HCT116 (cell line): ENCODE measurements around the gene ZEB2.

Source experiments
- CEBPB ChIP-seq: IDR thresholded peaks from 2 replicates; pipeline ENCODE4 v1.6.1; 2012; ENCODE audit warnings: low read depth
- ELF1 ChIP-seq: IDR thresholded peaks from 2 replicates; pipeline ENCODE4 v1.6.1; 2012; ENCODE audit warnings: low read depth, borderline replicate concordance
- RAD21 ChIP-seq: IDR thresholded peaks from 2 replicates; pipeline ENCODE4 v1.6.1; 2012; ENCODE audit warnings: low read depth, mild to moderate bottlenecking
- SRF ChIP-seq: IDR thresholded peaks from 2 replicates; pipeline ENCODE4 v1.6.1; 2012; ENCODE audit warnings: low read depth
- TF ChIP-seq, protein P1 (sequence below), 3 experiments: fragments of 200-600 bp in 1 of 3; sonication (generic) in 1 of 3; IDR thresholded peaks in 2 of 3; conservative IDR thresholded peaks in 1 of 3; 2 replicates each; pipeline ENCODE4 v1.5.1; 2012 to 2017; ENCODE audit warnings: low read depth in 2 of 3, low read length in 2 of 3, antibody characterized with exemption in 1 of 3, borderline replicate concordance in 1 of 3, control low read depth in 1 of 3, mild to moderate bottlenecking in 1 of 3, mixed read lengths in 1 of 3, mixed run types in 1 of 3, moderate library complexity in 1 of 3; ENCODE audit not compliant: insufficient read depth in 1 of 3

GRCh38 chr2:144481109-144481508, 38.8 kb downstream of the ZEB2 start:
- TF ChIP-seq SRF (no peak), CEBPB (no peak), RAD21 (no peak), ELF1 (no peak)
- TF ChIP-seq, protein P1, sequence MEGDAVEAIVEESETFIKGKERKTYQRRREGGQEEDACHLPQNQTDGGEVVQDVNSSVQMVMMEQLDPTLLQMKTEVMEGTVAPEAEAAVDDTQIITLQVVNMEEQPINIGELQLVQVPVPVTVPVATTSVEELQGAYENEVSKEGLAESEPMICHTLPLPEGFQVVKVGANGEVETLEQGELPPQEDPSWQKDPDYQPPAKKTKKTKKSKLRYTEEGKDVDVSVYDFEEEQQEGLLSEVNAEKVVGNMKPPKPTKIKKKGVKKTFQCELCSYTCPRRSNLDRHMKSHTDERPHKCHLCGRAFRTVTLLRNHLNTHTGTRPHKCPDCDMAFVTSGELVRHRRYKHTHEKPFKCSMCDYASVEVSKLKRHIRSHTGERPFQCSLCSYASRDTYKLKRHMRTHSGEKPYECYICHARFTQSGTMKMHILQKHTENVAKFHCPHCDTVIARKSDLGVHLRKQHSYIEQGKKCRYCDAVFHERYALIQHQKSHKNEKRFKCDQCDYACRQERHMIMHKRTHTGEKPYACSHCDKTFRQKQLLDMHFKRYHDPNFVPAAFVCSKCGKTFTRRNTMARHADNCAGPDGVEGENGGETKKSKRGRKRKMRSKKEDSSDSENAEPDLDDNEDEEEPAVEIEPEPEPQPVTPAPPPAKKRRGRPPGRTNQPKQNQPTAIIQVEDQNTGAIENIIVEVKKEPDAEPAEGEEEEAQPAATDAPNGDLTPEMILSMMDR (IDR thresholded peaks at IDR 0.05 in 2 of 3, conservative IDR thresholded peaks at IDR 0.05 in 1 of 3; ENCODE audit: borderline replicate concordance in 1 of 3, insufficient read depth in 1 of 3, low read depth in 2 of 3, low read length in 2 of 3), result no peak
